ENCODE data around the gene LPP.

Gene LPP

DNA sequence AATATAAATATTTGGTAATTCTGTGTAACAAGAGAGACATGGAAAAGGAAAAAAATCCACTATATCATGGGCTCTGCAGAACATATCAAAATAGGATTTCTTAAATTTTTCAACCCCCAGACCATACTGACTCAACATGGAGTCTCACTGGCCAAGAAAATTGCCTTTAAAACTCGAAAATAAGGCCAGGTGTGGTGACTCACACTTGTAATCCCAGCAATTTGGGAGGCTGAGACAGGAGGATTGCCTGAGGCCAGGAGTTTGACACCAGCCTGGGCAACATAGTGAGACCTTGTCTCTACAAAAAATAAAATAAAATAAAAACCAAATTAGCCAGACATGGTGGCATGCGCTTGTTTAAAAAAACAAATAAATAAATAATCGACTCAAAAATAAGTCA is 723.4 kb downstream of the LPP start:
- TF ChIP-seq, protein P1, sequence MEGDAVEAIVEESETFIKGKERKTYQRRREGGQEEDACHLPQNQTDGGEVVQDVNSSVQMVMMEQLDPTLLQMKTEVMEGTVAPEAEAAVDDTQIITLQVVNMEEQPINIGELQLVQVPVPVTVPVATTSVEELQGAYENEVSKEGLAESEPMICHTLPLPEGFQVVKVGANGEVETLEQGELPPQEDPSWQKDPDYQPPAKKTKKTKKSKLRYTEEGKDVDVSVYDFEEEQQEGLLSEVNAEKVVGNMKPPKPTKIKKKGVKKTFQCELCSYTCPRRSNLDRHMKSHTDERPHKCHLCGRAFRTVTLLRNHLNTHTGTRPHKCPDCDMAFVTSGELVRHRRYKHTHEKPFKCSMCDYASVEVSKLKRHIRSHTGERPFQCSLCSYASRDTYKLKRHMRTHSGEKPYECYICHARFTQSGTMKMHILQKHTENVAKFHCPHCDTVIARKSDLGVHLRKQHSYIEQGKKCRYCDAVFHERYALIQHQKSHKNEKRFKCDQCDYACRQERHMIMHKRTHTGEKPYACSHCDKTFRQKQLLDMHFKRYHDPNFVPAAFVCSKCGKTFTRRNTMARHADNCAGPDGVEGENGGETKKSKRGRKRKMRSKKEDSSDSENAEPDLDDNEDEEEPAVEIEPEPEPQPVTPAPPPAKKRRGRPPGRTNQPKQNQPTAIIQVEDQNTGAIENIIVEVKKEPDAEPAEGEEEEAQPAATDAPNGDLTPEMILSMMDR (IDR thresholded peaks at IDR 0.05; ENCODE audit: low read depth, low read length, missing control alignments): no peak
- H3K4me3 ChIP-seq (replicated peaks; ENCODE audit: low read depth, low read length): no peak overlapping the region
- no peak for DNase-seq (ENCODE audit: extremely low read depth, low read depth)

DNA sequence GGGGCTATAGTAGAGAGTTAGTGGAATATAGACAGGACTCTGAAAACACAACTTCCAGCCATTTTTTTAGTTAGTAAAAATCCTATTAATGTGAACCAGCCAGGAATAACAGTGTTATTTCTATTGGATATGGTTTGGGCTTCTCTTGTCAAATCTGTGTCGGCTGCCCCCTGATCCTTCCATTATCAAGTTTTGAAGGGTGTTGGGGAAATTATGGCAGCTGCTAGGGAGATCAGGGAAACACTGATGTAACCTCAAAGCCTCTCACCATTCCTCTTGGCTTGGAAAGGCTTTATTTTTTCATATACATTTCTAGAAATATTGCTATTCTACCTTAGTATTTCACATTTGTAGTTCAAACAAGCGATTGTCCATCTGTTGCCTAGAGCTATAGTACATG is 724.1 kb downstream of the LPP start:
- no peak overlapping the region for H3K4me3 ChIP-seq (replicated peaks; ENCODE audit: low read depth, low read length)
- TF ChIP-seq, protein P1 (IDR thresholded peaks at IDR 0.05; ENCODE audit: low read depth, low read length, missing control alignments): no peak
- DNase-seq (ENCODE audit: extremely low read depth, low read depth): no peak

DNA sequence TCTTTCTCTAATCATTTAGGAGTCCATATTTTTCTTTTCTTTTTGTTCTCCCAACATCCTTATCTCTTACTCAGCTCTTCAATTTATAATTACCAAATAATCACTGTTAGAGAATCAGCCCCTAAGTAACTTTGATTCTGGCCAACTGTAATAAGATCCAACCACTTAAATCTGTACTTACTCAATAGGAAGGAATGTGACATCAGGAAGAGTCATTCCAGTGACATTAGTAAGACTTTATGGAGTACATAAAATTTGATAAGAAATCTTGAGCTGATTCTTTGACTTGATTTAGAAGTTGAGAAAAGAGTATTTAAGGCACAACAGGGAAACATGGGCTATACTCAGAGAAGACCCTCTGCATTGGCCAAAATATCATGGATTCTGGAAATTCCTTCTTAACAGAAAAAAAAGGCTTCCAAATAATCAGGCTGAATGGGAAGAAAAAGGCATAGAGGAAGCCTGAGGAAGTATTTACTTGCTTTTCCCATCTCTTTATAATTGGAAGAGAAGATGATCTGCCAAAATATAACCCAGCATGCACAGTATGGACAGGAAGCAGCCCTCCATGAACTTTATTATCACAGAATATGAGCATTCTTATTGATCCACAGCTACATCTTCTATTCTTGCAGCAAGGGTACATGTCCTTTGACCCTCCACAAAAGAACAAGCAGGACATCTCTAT is 728.1 kb downstream of the LPP start:
- peak; percentile 70 for DNase-seq (ENCODE audit: extremely low read depth, low read depth)
- TF ChIP-seq, protein P1 (IDR thresholded peaks at IDR 0.05; ENCODE audit: low read depth, low read length, missing control alignments): no peak
- no peak overlapping the region for H3K4me3 ChIP-seq (replicated peaks; ENCODE audit: low read depth, low read length)

DNA sequence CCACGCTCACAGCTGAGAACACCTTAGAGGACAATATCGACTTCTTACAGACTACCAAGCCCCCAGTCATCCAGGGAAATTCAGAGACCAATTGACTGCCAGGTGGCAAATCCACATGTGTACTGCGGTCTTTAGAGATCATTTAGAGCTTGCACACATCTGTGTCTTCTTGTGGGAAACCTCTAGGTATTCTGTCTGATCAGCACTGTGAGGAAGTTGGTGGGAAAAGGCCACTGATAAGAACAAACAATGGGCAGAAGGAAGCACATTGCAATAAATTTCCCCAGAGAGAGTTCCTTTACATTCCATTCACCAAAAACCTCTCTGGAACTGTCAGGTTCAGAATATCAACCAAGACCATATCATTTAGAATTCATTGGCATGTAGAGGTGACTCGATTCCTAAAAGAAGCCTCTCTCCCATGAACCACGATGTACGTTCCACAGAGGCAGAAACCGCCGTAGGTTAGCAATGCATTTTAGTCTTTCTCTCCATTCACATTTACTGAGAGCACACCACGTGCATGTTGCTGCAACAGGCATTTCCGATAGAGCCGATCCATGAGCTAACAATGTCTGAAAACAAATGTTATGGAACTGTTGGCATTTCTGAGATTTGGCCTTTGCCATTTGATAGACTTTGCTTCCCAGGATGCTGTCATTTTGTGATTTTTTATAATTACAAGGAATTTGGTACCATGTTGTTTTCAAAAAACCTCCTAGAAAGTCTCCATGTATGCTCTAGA is 730.5 kb downstream of the LPP start:
- TF ChIP-seq, protein P1 (IDR thresholded peaks at IDR 0.05; ENCODE audit: low read depth, low read length, missing control alignments): no peak
- no peak overlapping the region for H3K4me3 ChIP-seq (replicated peaks; ENCODE audit: low read depth, low read length)
- no peak for DNase-seq (ENCODE audit: extremely low read depth, low read depth)

DNA sequence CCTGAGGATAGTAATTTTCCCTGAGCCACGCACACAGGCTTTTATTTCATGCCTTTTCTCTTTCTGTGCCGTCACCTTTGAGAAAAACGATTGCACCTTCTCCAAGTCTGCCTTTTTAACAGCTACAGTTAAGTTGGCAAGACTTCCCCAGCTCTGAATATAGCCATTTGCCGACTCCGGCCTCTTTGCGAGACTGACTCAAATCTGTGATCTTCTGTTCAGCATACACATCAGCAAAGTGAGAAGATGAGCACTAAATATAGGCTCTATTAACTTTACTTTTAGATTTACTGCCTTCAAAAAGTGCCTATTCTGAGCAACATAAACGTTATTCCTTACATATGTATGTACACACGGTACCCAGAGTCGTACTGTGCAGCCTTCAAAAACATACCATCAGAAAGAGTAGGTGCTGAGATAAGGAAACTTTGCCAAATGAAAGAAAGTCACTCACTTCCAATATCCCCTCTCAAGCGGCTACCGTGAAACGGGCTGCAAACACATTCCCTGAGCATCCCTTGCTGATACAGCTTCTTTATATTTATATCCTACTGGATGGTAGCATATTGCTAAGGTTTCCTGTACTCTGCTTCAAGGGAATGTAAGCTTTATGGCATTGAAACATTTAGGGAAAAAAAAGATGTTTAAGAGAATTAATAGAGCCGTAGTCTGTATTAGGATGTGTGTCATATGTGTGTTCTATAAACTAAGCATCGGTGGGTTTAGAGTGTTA is 734.5 kb downstream of the LPP start:
- TF ChIP-seq, protein P1 (IDR thresholded peaks at IDR 0.05; ENCODE audit: low read depth, low read length, missing control alignments): no peak

DNA sequence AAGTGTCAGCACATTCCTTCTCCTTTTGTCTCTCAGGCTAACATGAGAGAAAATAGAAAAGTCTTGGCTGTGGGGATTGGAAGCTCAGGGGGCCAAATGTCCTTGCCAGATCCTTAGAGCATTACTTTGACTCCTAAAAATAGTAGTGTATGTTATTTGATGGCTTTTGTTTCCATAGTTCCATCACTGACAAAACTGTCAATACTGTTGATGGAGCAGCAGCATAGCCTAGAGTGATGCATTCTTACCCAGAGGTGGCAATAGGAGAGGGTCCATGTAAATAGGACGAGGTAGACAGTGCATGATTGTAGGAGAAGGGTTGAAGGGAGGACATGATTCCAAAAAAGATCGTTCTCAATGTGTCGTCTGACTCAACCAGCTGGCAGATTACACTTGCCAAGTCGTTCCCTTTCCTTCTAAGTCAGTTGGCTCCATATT is 735.1 kb downstream of the LPP start:
- no peak for DNase-seq (ENCODE audit: extremely low read depth, low read depth)
- H3K4me3 ChIP-seq (replicated peaks; ENCODE audit: low read depth, low read length): no peak overlapping the region
- TF ChIP-seq, protein P1 (IDR thresholded peaks at IDR 0.05; ENCODE audit: low read depth, low read length, missing control alignments): no peak

More for the DNA sequence above, 734.5 kb downstream of the LPP start:
- no peak for DNase-seq (ENCODE audit: extremely low read depth, low read depth)
- H3K4me3 ChIP-seq (replicated peaks; ENCODE audit: low read depth, low read length): no peak overlapping the region
